ENCODE data around the gene POLD2. TPM values are rescaled to one million over a fixed set of nuclear protein-coding genes. Genes with fewer than 3 reads are reported as not detected.

The POLD2 gene
- total RNA-seq, 3 donors from 2014 or later = 38.9 to 49.8 (median 39.7) TPM

DNA sequence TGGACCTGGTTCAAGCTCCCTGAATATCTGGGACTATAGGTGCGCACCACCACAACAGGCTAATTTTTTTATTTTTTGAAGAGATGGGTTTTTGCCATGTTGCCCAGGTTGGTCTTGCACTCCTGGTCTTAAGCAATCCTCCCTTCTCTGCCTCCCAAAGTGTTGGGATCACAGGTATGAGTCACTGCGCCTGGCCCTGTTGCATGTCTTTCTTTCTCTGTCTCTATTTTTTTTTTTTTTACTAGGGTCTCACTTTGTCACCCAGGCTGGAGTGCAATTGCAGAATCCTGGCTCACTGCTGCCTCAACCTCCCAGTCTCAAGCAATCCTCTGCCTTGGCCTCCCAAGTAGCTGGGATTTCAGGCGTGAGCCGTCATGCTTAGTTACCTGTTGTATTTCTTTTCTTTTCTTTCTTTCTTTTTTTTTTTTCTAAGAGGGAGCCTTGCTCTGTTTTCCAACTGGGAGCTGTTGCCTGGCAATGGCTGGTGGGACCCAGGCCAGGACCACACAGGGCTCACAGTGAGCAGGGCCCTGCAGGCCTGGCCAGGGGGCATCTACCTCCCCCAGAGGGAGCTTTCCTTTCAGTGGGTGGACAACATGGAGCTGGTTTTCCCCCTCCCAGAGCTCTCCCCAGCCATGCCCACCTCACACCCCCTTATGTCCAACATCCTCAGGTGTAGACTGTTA is 11.7 kb upstream of the POLD2 start:
- DNase-seq (ENCODE audit: low spot score in 2 of 2) = no peak
- Histone ChIP-seq H3K36me3 (no peaks in the 10 kb centered on the region), H3K9me3 (no peaks in the 10 kb centered on the region), H3K27me3 (no peaks in the 10 kb centered on the region), H3K4me3 (no peak overlapping the region), H3K27ac (no peak overlapping the region), H3K4me1 (no peaks in the 10 kb centered on the region)
- TF ChIP-seq POLR2A (IDR thresholded peaks at IDR 0.05) = no peak
- TF ChIP-seq, protein P1, sequence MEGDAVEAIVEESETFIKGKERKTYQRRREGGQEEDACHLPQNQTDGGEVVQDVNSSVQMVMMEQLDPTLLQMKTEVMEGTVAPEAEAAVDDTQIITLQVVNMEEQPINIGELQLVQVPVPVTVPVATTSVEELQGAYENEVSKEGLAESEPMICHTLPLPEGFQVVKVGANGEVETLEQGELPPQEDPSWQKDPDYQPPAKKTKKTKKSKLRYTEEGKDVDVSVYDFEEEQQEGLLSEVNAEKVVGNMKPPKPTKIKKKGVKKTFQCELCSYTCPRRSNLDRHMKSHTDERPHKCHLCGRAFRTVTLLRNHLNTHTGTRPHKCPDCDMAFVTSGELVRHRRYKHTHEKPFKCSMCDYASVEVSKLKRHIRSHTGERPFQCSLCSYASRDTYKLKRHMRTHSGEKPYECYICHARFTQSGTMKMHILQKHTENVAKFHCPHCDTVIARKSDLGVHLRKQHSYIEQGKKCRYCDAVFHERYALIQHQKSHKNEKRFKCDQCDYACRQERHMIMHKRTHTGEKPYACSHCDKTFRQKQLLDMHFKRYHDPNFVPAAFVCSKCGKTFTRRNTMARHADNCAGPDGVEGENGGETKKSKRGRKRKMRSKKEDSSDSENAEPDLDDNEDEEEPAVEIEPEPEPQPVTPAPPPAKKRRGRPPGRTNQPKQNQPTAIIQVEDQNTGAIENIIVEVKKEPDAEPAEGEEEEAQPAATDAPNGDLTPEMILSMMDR (IDR thresholded peaks at IDR 0.05) = no peak
- no peak for TF ChIP-seq POLR2AphosphoS5 (IDR thresholded peaks at IDR 0.05)
- intact Hi-C loops (cut with DNase I; ENCODE audit: low total_unique reads) = no loop called here

DNA sequence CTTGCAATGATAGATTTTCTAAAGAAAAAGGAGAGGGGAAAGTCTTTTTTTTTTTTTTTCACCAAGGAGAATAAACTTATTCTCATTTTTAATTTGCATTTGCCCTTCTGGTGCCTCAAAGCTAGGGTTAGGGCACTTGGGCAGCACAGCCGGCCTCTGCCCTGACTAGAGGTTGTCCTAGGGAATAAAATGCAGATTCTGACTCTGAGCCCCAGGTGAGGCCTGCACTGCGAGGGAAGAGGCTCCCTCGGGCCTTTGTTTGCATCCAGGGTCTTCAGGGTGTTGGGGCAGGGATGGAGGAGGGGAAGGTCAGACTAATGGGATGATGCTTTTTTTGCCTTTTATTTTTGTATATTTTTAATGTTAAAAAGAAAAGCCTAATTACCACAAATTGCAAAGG is 9.9 kb upstream of the POLD2 start:
- Histone ChIP-seq H3K27me3 (no peaks in the 10 kb centered on the region), H3K4me1 (no peaks in the 10 kb centered on the region), H3K36me3 (no peaks in the 10 kb centered on the region), H3K27ac (no peak overlapping the region), H3K4me3 (no peak overlapping the region), H3K9me3 (no peaks in the 10 kb centered on the region)
- intact Hi-C loops (cut with DNase I; ENCODE audit: low total_unique reads) = no loop called here
- no peak for TF ChIP-seq POLR2A (IDR thresholded peaks at IDR 0.05)
- TF ChIP-seq, protein P1 (IDR thresholded peaks at IDR 0.05) = no peak
- no peak for TF ChIP-seq POLR2AphosphoS5 (IDR thresholded peaks at IDR 0.05)
- no peak for DNase-seq (ENCODE audit: low spot score in 2 of 2)

DNA sequence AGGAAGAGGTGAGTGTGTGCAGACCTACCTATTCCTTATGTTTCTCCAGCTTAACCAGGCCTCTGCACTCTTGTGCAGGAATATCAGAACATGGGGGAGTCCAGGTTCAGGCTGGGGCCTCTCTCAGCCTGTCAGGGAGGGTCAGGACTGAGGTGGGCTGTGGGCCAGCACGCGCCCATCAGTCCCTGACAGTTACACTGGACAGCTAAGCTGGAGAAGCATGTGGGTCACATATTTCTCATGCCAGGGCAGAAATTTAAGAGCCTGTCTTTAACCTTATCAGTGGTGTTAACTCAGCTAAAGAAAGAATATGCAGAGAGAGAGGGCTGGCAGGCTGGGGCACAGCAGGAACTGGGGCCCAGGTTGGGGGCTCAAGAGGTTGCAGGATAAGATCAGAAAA is 8.7 kb upstream of the POLD2 start:
- Histone ChIP-seq H3K4me1 (no peaks in the 10 kb centered on the region), H3K4me3 (no peak overlapping the region), H3K9me3 (no peaks in the 10 kb centered on the region), H3K36me3 (no peaks in the 10 kb centered on the region), H3K27me3 (no peaks in the 10 kb centered on the region), H3K27ac (no peak overlapping the region)
- no peak for DNase-seq (ENCODE audit: low spot score in 2 of 2)
- TF ChIP-seq POLR2A (IDR thresholded peaks at IDR 0.05) (no peak), POLR2AphosphoS5 (IDR thresholded peaks at IDR 0.05) (no peak)
- TF ChIP-seq, protein P1 (IDR thresholded peaks at IDR 0.05) = no peak
- intact Hi-C loops (cut with DNase I; ENCODE audit: low total_unique reads) = no loop called here

DNA sequence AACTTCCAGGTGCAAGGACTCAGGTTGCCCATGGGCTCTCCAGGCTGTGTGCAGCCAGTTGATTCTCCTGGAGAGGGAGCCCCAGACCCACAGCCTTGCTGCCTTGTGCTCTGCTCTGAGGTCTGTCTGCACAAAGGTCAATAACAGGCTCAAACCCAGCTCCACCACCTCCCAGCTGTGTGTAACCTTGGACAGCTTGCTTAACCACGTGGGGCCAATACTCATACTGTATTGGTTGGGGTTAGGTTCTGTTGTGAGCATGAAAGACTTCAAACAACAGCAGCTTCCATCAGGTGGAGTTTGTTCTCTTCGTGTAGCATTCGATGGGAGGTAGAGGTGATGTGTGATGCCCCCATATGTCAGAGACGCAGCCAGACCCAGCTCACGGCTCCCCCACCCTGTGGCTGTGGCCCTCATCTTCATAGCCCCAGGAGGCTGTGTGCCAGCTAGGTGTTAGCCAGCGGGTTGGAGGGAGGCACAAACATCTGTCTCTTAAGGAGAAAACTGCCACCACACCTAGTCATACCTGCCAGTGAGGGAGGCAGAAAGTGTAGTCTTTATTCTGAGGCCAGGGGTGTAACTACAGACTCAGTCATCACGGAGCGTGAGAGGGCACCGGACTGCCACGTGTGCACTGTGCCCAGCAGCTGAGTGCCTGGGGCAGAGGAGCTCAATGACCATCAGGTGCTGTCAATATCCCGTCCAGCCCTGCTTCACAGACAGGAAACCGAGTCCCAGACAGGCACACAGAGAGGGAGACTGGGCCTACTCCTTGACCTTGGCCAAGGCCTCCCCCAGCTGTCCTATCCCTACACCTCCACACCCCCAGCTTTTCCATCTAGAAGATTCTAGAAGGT is 8.1 kb upstream of the POLD2 start:
- intact Hi-C loops (cut with DNase I; ENCODE audit: low total_unique reads) = no loop called here
- Histone ChIP-seq H3K4me3 (no peak overlapping the region), H3K27me3 (no peaks in the 10 kb centered on the region), H3K4me1 (no peaks in the 10 kb centered on the region), H3K9me3 (no peaks in the 10 kb centered on the region), H3K36me3 (no peaks in the 10 kb centered on the region), H3K27ac (no peak overlapping the region)
- TF ChIP-seq POLR2AphosphoS5 (IDR thresholded peaks at IDR 0.05) (no peak), POLR2A (IDR thresholded peaks at IDR 0.05) (no peak)
- TF ChIP-seq, protein P1 (IDR thresholded peaks at IDR 0.05) = no peak
- DNase-seq (ENCODE audit: low spot score in 2 of 2) = no peak

Data from breast epithelium (tissue), 4 donors.